Adrenal gland (tissue), 12 donors: ENCODE data around the gene GGA1. TPM values are rescaled to one million over a fixed set of nuclear protein-coding genes. Genes with fewer than 3 reads are reported as not detected.

Experiments used
- DNase-seq, 7 donors: peaks; one replicate each; pipeline ENCODE4 v3.0.0-alpha.2; 2019 to 2020
- H3K27ac ChIP-seq, 5 donors: fragments of 200-600 bp; sonication (generic) in 4 of 5; 1 replicate in 3 of 5; 2 replicates in 2 of 5; pipeline versions ENCODE4 v1.5.1 to v1.8.0; 2016 to 2020; ENCODE audit warnings: mild to moderate bottlenecking in 1 of 5
- H3K27me3 ChIP-seq: fragments of 200-600 bp; 2 replicates; pipeline ENCODE4 v1.8.0; 2021
- H3K36me3 ChIP-seq, 2 donors: fragments of 200-600 bp; replicated peaks in 1 of 2; 1 replicate in 1 of 2; 2 replicates in 1 of 2; pipeline versions ENCODE4 v1.5.1 to v1.8.0; 2018 to 2022
- H3K4me1 ChIP-seq, 2 donors: fragments of 200-600 bp; replicated peaks in 1 of 2; 1 replicate in 1 of 2; 2 replicates in 1 of 2; pipeline versions ENCODE4 v1.5.1 to v1.8.0; 2018 to 2021
- H3K4me3 ChIP-seq, 4 donors: fragments of 200-600 bp; sonication (generic) in 3 of 4; one replicate each; pipeline ENCODE4 v1.5.1; 2016 to 2018
- H3K9me3 ChIP-seq, 3 donors: fragments of 200-600 bp; sonication (generic) in 1 of 3; replicated peaks in 1 of 3; 1 replicate in 2 of 3; 2 replicates in 1 of 3; pipeline versions ENCODE4 v1.5.1 to v1.8.0; 2016 to 2021
- POLR2A ChIP-seq, 2 donors: fragments of 450-650 bp; IDR thresholded peaks; one replicate each; pipeline ENCODE4 v1.6.1; 2017; ENCODE audit warnings: antibody characterized with exemption in 2 of 2, mild to moderate bottlenecking in 2 of 2, moderate library complexity in 1 of 2
- WGBS, 4 donors: extraction: QIAGEN DNeasy Blood & Tissue Kit in 2 of 4; methylation state at CpG; one replicate each; pipeline versions ENCODE4 v1.1.5 to v1.1.7; 2013 to 2017; 5-methylcytosine and 5-hydroxymethylcytosine counted together
- intact Hi-C, 2 donors: fragments of 100-400 bp; cut with DNase I; formaldehyde crosslinking; loops; one replicate each; pipeline versions ENCODE4 v1.14.1 to v1.15.0; 2022 to 2023
- polyA plus RNA-seq, 3 donors: library from polyadenylated mRNA; stranded (reverse); fragments of 200-250 nt in 2 of 3; fragments of 350-450 nt in 1 of 3; fragmentation: Illumina TruSeq in 1 of 3; extraction: RNeasy Lipid Tissue Mini Kit (QIAGEN cat#74804) in 1 of 3; gene quantifications; one replicate each; pipeline ENCODE4 v1.2.3, GENCODE V29; 2013 to 2014
- total RNA-seq, 9 donors: library from RNA; depleted of rRNA in 4 of 9; stranded (reverse); fragments of >200 nt in 4 of 9; fragments of 120-200 nt in 1 of 9; fragmentation: NEBNext Ultra II Directional in 1 of 9; extraction: Animal tissue kit (Norgen Biotek cat#: 25700) in 1 of 9; gene quantifications; one replicate each; pipeline versions ENCODE4 v1.1.0 to v1.2.4, GENCODE V29; 2013 to 2023
- TF ChIP-seq, protein P1 (sequence below), 6 experiments: fragments of 450-650 bp in 4 of 6; fragments of 200-600 bp in 2 of 6; sonication (generic) in 1 of 6; IDR thresholded peaks; 1 replicate in 5 of 6; 2 replicates in 1 of 6; pipeline versions ENCODE4 v1.5.1 to v1.8.0; 2016 to 2021; ENCODE audit warnings: antibody characterized with exemption in 6 of 6, mild to moderate bottlenecking in 2 of 6, moderate library complexity in 1 of 6
- donor health status: healthy with polysubstance abuse.
- donor health status: Bipolar disorder and iron deficiency.
- donor health status: DM: yes; HTN: yes; CAD: no.
- donor health status: DM: no; HTN: no; CAD: no.
- donor health status: DM: no; HTN: no; CAD: no.
- donor health status: DM: yes; HTN: yes; CAD: no.

The GGA1 gene
- total and polyA plus RNA-seq, 12 donors = 30.6 to 160 (median 65.6) TPM

DNA sequence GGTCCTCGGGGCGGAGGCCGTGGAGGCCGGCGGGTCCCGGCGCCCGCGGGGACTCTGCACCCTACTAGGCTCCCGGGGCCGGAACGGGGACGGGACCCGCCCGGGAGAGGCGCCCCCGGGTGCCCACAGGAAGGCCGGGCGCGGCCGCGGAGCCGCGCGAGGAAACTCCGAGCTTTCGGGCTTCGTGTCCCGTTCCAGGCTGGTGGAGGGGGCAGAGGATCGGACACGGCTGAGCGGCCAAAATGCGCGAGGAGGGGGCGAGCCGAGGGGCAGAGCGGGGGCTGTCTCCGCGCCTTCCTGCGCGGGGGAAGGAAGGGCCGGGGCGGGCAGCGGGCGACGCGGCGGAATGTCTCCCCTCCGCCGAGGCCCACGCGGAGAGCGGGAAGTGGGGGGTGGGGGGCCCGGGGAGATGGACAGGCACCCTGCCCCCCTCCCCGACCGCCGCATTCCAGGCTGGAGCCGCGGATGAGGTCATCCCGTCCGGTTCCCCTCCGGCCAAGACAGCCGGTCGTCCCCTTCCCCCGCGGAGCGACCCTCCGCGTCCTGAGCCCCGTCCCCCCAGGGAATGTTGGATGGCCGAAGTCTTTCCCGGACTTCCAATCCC lies 47.9 kb upstream of the GGA1 start:
- H3K4me1 ChIP-seq = peaks cover 49 to 52% of the 10 kb centered on the region in 2 donors
- no peaks in the 10 kb centered on the region for H3K9me3 ChIP-seq
- peak overlapping the region; percentile 89 to 99 (median 99) for H3K27ac ChIP-seq
- H3K36me3 ChIP-seq = peaks cover 0 to 1% of the 10 kb centered on the region in 2 donors
- TF ChIP-seq, protein P1, sequence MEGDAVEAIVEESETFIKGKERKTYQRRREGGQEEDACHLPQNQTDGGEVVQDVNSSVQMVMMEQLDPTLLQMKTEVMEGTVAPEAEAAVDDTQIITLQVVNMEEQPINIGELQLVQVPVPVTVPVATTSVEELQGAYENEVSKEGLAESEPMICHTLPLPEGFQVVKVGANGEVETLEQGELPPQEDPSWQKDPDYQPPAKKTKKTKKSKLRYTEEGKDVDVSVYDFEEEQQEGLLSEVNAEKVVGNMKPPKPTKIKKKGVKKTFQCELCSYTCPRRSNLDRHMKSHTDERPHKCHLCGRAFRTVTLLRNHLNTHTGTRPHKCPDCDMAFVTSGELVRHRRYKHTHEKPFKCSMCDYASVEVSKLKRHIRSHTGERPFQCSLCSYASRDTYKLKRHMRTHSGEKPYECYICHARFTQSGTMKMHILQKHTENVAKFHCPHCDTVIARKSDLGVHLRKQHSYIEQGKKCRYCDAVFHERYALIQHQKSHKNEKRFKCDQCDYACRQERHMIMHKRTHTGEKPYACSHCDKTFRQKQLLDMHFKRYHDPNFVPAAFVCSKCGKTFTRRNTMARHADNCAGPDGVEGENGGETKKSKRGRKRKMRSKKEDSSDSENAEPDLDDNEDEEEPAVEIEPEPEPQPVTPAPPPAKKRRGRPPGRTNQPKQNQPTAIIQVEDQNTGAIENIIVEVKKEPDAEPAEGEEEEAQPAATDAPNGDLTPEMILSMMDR (IDR thresholded peaks at IDR 0.05) = no peak
- TF ChIP-seq POLR2A (IDR thresholded peaks at IDR 0.05) = no peak
- DNase-seq = peak in 6 of 7 donors; percentile 62 to 78 (median 72)
- WGBS, 4 donors = 0 to 3% (median 1%) methylated on average over 6 to 72 of the region's 72 CpGs
- peak overlapping the region; percentile 46 to 97 (median 74) for H3K4me3 ChIP-seq
- intact Hi-C loops = no loop called here
- no peaks in the 10 kb centered on the region for H3K27me3 ChIP-seq

GRCh38 chr22:37561212-37562048 lies 47.2 kb upstream of the GGA1 start:
- DNase-seq = peak; percentile 91 to 97 (median 94)
- peak; percentile 12 to 63 for TF ChIP-seq POLR2A (IDR thresholded peaks at IDR 0.05)
- TF ChIP-seq, protein P1 (IDR thresholded peaks at IDR 0.05) = peak; percentile 59 to 85 (median 81)
- Histone ChIP-seq H3K27me3 (no peaks in the 10 kb centered on the region), H3K36me3 (peaks cover 0 to 8% of the 10 kb centered on the region in 2 donors), H3K4me1 (peaks cover 56 to 60% of the 10 kb centered on the region in 2 donors), H3K4me3 (peak overlapping the region; percentile 46 to 97 (median 72)), H3K9me3 (no peaks in the 10 kb centered on the region), H3K27ac (peak overlapping the region; percentile 89 to 99 (median 99))
- intact Hi-C loops = no loop called here
- WGBS, 4 donors = 1 to 2% (median 1%) methylated on average over 27 to 56 of the region's 56 CpGs

DNA sequence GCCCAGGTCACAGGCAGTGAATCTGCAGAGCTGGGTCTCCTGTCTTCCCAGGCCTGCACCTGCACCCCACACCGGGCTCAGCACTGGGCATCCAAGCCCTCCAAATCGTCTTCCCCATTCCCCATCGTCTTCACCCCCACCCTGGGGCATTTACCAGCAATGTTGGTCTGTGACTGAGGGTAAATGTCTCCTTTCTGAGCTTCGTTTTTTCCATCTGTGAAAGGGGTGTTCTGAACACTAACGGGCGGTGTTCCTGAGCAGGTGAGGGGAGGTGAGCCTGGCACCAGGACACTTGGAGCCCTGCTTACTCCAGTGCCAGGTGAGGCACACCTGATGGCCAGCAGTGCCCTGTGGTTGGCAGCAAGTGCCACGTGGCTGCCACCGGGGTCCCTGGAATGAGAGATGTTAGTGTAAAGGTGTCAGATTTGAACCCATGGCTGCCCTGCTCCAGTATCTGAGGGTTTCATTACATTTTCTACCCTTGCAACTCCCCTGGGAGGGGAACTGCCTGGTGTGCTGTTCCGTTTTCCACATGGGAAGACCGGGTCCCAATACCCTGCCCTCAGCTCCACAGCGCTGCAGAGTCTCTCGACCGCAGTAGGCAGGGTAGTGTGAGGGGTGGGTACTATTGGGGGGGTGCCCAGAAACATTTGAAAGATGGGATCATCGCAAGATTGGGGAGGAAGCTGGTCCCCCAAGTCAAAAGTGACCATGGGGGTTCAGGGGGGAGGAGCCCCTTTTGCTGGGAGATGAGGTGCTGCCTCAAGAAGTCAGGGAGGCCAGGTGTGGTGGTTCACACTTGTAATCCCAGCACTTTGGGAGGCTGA lies 46.4 kb upstream of the GGA1 start:
- H3K4me1 ChIP-seq = peaks cover 61 to 64% of the 10 kb centered on the region in 2 donors
- intact Hi-C loops = no loop called here

More for the DNA sequence above, 46.4 kb upstream of the GGA1 start:
- Histone ChIP-seq H3K4me3 (peak overlapping the region in 2 of 4 donors; percentile 70 to 97), H3K9me3 (no peaks in the 10 kb centered on the region), H3K27me3 (no peaks in the 10 kb centered on the region), H3K27ac (peak overlapping the region; percentile 89 to 99 (median 99)), H3K36me3 (peaks cover 0 to 17% of the 10 kb centered on the region in 2 donors)
- 57 to 63% (median 60%) methylated on average over 9 to 14 of the region's 14 CpGs for WGBS, 4 donors
- no peak for TF ChIP-seq POLR2A (IDR thresholded peaks at IDR 0.05)
- TF ChIP-seq, protein P1 (IDR thresholded peaks at IDR 0.05) = no peak
- DNase-seq = peak in 1 of 7 donors; percentile 17
